ENCODE data around the gene DUSP1.

DNA sequence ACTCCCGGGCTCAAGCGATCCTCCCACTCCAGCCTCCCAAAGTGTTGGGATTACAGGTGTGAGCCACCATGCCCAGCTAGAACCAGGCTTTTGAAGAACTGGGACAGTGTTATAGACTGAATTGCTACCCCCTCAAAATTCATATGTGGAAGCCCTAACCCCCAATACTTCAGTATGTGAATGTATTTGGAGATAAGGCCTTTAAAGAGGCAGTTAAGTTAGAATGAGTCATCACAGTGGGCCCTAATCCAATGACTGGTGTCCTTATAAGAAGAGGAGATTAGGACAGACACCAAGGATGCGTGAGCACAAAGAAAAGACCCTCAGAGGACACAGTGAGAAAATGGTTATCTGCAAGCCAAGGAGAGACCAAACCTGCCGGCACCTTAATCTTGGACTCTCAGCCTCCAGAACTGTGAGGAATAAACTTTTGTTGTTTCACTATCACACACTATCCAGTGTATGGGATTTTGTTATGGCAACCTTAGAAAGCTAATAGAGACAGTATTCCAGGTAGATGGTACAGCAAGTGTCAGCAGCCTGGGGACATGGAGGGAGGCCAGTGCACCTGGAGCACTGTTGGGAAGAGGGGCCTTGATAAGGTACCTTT lies 31.7 kb upstream of the DUSP1 start:
- TF ChIP-seq, protein P1, sequence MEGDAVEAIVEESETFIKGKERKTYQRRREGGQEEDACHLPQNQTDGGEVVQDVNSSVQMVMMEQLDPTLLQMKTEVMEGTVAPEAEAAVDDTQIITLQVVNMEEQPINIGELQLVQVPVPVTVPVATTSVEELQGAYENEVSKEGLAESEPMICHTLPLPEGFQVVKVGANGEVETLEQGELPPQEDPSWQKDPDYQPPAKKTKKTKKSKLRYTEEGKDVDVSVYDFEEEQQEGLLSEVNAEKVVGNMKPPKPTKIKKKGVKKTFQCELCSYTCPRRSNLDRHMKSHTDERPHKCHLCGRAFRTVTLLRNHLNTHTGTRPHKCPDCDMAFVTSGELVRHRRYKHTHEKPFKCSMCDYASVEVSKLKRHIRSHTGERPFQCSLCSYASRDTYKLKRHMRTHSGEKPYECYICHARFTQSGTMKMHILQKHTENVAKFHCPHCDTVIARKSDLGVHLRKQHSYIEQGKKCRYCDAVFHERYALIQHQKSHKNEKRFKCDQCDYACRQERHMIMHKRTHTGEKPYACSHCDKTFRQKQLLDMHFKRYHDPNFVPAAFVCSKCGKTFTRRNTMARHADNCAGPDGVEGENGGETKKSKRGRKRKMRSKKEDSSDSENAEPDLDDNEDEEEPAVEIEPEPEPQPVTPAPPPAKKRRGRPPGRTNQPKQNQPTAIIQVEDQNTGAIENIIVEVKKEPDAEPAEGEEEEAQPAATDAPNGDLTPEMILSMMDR (IDR thresholded peaks at IDR 0.05 in 2 of 3, conservative IDR thresholded peaks at IDR 0.05 in 1 of 3; ENCODE audit: borderline replicate concordance in 1 of 3, insufficient read depth in 1 of 3, low read depth in 2 of 3, low read length in 2 of 3), result no peak
- no peak for TF ChIP-seq POLR2A (IDR thresholded peaks at IDR 0.05; ENCODE audit: borderline replicate concordance, extremely low read depth, insufficient read depth, insufficient read length)
- TF ChIP-seq EZH2 (IDR thresholded peaks at IDR 0.05), result no peak
- no peak for TF ChIP-seq POLR2AphosphoS5 (IDR thresholded peaks at IDR 0.05; ENCODE audit: low read depth, low read length)
- no peak for TF ChIP-seq RAD21 (IDR thresholded peaks at IDR 0.05; ENCODE audit: low read depth)

All from HCT116 (cell line).